HCT116 (cell line): ENCODE results near the gene TNNC2. TPM values are rescaled to one million over a fixed set of nuclear protein-coding genes. Genes with fewer than 3 reads are reported as not detected.

Source experiments
- ATAC-seq: fragments of 200-7000 bp; cut with Tn5 transposase; 2 replicates; pipeline ENCODE4 v1.9.1; 2020; ENCODE audit warnings: mild to moderate bottlenecking, moderate library complexity
- BruUV-seq: library from RNA; stranded (reverse); fragments of 400-500 nt; replicated peaks from 2 replicates; lab custom pipeline; 2021; lab: Mats Ljungman, UMichigan
- CTCF ChIA-PET: fragments of 300-600 bp; sonication (Branson Sonifier 250); formaldehyde crosslinking; loops from one replicate; lab custom pipeline; 2021; ENCODE audit warnings: antibody characterized with exemption; lab: Charles Lee
- POLR2A ChIA-PET: fragments of 300-600, 350-600 bp; sonication (Branson Sonifier 250); formaldehyde crosslinking; loops from one replicate; lab custom pipeline; 2021; ENCODE audit warnings: antibody characterized with exemption; lab: Charles Lee
- RAD21 ChIA-PET, 2 experiments: fragments of 300-600 bp; sonication (Branson Sonifier 250); formaldehyde crosslinking; loops; one replicate each; lab custom pipeline; 2023; ENCODE audit warnings: low total read pairs in 2 of 2; ENCODE audit not compliant: uncharacterized antibody in 2 of 2, unreplicated experiment in 2 of 2, low non-redundant PET in 1 of 2; lab: Charles Lee
- DNase-seq: peaks from one replicate; pipeline ENCODE4 v3.0.0-alpha.2; 2010; ENCODE audit warnings: low read depth, low spot score
- H2AFZ ChIP-seq: fragments of 200-600 bp; shearing (Covaris generic), sonication (generic); 2 replicates; pipeline ENCODE4 v1.6.1; 2017; ENCODE audit warnings: low read depth, mixed run types, mixed read lengths, antibody characterized with exemption, low read length; ENCODE audit not compliant: poor library complexity, severe bottlenecking
- H3K27ac ChIP-seq: 2 replicates; pipeline ENCODE4 v1.5.1; 2012; ENCODE audit warnings: low read depth, low read length
- H3K27me3 ChIP-seq: fragments of 200-600 bp; sonication (generic); 2 replicates; pipeline ENCODE4 v1.6.1; 2016; ENCODE audit warnings: mixed run types, low read length, mixed read lengths; ENCODE audit not compliant: insufficient read depth
- H3K36me3 ChIP-seq, 2 experiments: fragments of 200-500 bp in 1 of 2; fragments of 200-600 bp in 1 of 2; sonication (Bioruptor generic) in 1 of 2; sonication (generic) in 1 of 2; 2 replicates each; pipeline versions ENCODE4 v1.5.1 to v1.6.1; 2014 to 2016; ENCODE audit warnings: low read length in 2 of 2, inconsistent platforms in 1 of 2, mixed read lengths in 1 of 2, mixed run types in 1 of 2; ENCODE audit not compliant: insufficient read depth in 2 of 2, control insufficient read depth in 1 of 2
- H3K4me1 ChIP-seq, 2 experiments: fragments of 200-600 bp in 1 of 2; sonication (generic) in 1 of 2; 2 replicates each; pipeline versions ENCODE4 v1.5.1 to v1.6.1; 2012 to 2017; ENCODE audit warnings: low read length in 2 of 2, inconsistent platforms in 1 of 2, mild to moderate bottlenecking in 1 of 2, mixed read lengths in 1 of 2, mixed run types in 1 of 2, moderate library complexity in 1 of 2; ENCODE audit not compliant: insufficient read depth in 2 of 2, control insufficient read depth in 1 of 2
- H3K4me2 ChIP-seq: fragments of 200-600 bp; sonication (generic); 2 replicates; pipeline ENCODE4 v1.6.1; 2017; ENCODE audit warnings: mixed run types, low read length, mixed read lengths
- H3K4me3 ChIP-seq, 2 experiments: fragments of 200-600 bp in 1 of 2; sonication (generic) in 1 of 2; replicated peaks in 1 of 2; 2 replicates each; pipeline ENCODE4 v1.5.1; 2011 to 2016; ENCODE audit warnings: low read length in 2 of 2, control low read depth in 1 of 2, low read depth in 1 of 2, mild to moderate bottlenecking in 1 of 2, mixed read lengths in 1 of 2, mixed run types in 1 of 2
- H3K79me2 ChIP-seq: fragments of 200-600 bp; sonication (generic); 2 replicates; pipeline ENCODE4 v1.6.1; 2017; ENCODE audit warnings: mild to moderate bottlenecking, mixed run types, low read length, moderate library complexity, mixed read lengths; ENCODE audit not compliant: insufficient read depth
- H3K9ac ChIP-seq: fragments of 200-600 bp; sonication (generic); 2 replicates; pipeline ENCODE4 v1.6.1; 2016; ENCODE audit warnings: low read length, mixed read lengths
- H3K9me2 ChIP-seq: fragments of 200-600 bp; sonication (generic), shearing (Covaris generic); 2 replicates; pipeline ENCODE4 v1.6.1; 2017; ENCODE audit warnings: mixed run types, mild to moderate bottlenecking, moderate library complexity; ENCODE audit not compliant: insufficient read depth
- H3K9me3 ChIP-seq, 2 experiments: fragments of 200-500 bp in 1 of 2; fragments of 200-600 bp in 1 of 2; sonication (Bioruptor generic) in 1 of 2; sonication (generic) in 1 of 2; 2 replicates each; pipeline ENCODE4 v1.6.1; 2014 to 2017; ENCODE audit warnings: low read length in 2 of 2, mixed read lengths in 2 of 2, inconsistent platforms in 1 of 2, low read depth in 1 of 2, mild to moderate bottlenecking in 1 of 2, mixed run types in 1 of 2, moderate library complexity in 1 of 2; ENCODE audit not compliant: control insufficient read depth in 1 of 2, insufficient read depth in 1 of 2
- H4K20me1 ChIP-seq: fragments of 200-600 bp; sonication (generic), shearing (Covaris generic); 2 replicates; pipeline ENCODE4 v1.6.1; 2017; ENCODE audit warnings: mixed run types, mild to moderate bottlenecking, moderate library complexity; ENCODE audit not compliant: insufficient read depth
- EGR1 ChIP-seq: IDR thresholded peaks from 2 replicates; pipeline ENCODE4 v1.6.1; 2012; ENCODE audit warnings: low read depth
- ELF1 ChIP-seq: IDR thresholded peaks from 2 replicates; pipeline ENCODE4 v1.6.1; 2012; ENCODE audit warnings: low read depth, borderline replicate concordance
- EZH2 ChIP-seq: fragments of 200-600 bp; sonication (generic); IDR thresholded peaks from 2 replicates; pipeline ENCODE4 v1.6.1; 2017; ENCODE audit warnings: antibody characterized with exemption, mixed run types
- EZH2phosphoT487 ChIP-seq: fragments of 200-600 bp; IDR thresholded peaks from 2 replicates; pipeline ENCODE4 v1.6.1; 2018; ENCODE audit warnings: antibody characterized with exemption, borderline replicate concordance
- JUND ChIP-seq: IDR thresholded peaks from 2 replicates; pipeline ENCODE4 v1.6.1; 2012
- POLR2AphosphoS5 ChIP-seq: IDR thresholded peaks from 2 replicates; pipeline ENCODE4 v1.6.1; 2011; ENCODE audit warnings: mild to moderate bottlenecking, low read depth, low read length, moderate library complexity
- SIN3A ChIP-seq: IDR thresholded peaks from 2 replicates; pipeline ENCODE4 v1.6.1; 2012; ENCODE audit warnings: low read depth
- SP1 ChIP-seq: IDR thresholded peaks from 2 replicates; pipeline ENCODE4 v1.6.1; 2012; ENCODE audit warnings: low read depth
- TCF7L2 ChIP-seq: IDR thresholded peaks from 2 replicates; pipeline ENCODE4 v1.7.0; 2011; ENCODE audit warnings: borderline replicate concordance, inconsistent platforms; ENCODE audit not compliant: insufficient read depth, insufficient read length; ENCODE audit errors: extremely low read depth
- YY1 ChIP-seq: IDR thresholded peaks from 2 replicates; pipeline ENCODE4 v1.6.1; 2011; ENCODE audit warnings: low read length, low read depth, moderate library complexity, mild to moderate bottlenecking; ENCODE audit not compliant: insufficient replicate concordance; ENCODE audit errors: extremely low read depth
- ZFX ChIP-seq: fragments of 450-650 bp; IDR thresholded peaks from 2 replicates; pipeline ENCODE4 v1.6.1; 2017
- ZNF274 ChIP-seq: fragments of 200-500 bp; sonication (Bioruptor generic); IDR thresholded peaks from 2 replicates; pipeline ENCODE4 v1.6.1; 2014; ENCODE audit warnings: mild to moderate bottlenecking, low read depth, low read length, inconsistent platforms
- intact Hi-C: fragments of 100-400 bp; cut with micrococcal nuclease; formaldehyde crosslinking; loops from 2 replicates; pipeline ENCODE4 v1.10.0; 2022
- total RNA-seq: library from RNA; stranded (reverse); gene quantifications from one replicate; pipeline ENCODE4 v1.2.1, GENCODE V29; 2021; ENCODE audit not compliant: unreplicated experiment
- TF ChIP-seq, protein P1 (sequence below), 3 experiments: fragments of 200-600 bp in 1 of 3; sonication (generic) in 1 of 3; IDR thresholded peaks in 2 of 3; conservative IDR thresholded peaks in 1 of 3; 2 replicates each; pipeline ENCODE4 v1.5.1; 2012 to 2017; ENCODE audit warnings: low read depth in 2 of 3, low read length in 2 of 3, antibody characterized with exemption in 1 of 3, borderline replicate concordance in 1 of 3, control low read depth in 1 of 3, mild to moderate bottlenecking in 1 of 3, mixed read lengths in 1 of 3, mixed run types in 1 of 3, moderate library complexity in 1 of 3; ENCODE audit not compliant: insufficient read depth in 1 of 3
- TF ChIP-seq, protein P2 (sequence below): IDR thresholded peaks from 2 replicates; pipeline ENCODE4 v1.6.1; 2011; ENCODE audit warnings: mild to moderate bottlenecking, low read length, moderate library complexity; ENCODE audit not compliant: insufficient replicate concordance; ENCODE audit errors: extremely low read depth
- TF ChIP-seq, protein P3 (sequence below): IDR thresholded peaks from 2 replicates; pipeline ENCODE4 v1.6.1; 2012
- TF ChIP-seq, protein P4 (sequence below): IDR thresholded peaks from 2 replicates; pipeline ENCODE4 v1.6.1; 2012
- TF ChIP-seq, protein P5 (sequence below): IDR thresholded peaks from 2 replicates; pipeline ENCODE4 v1.6.1; 2012; ENCODE audit warnings: low read depth

Gene TNNC2
- total RNA-seq, 1 experiment from 2014 or later: not detected

DNA sequence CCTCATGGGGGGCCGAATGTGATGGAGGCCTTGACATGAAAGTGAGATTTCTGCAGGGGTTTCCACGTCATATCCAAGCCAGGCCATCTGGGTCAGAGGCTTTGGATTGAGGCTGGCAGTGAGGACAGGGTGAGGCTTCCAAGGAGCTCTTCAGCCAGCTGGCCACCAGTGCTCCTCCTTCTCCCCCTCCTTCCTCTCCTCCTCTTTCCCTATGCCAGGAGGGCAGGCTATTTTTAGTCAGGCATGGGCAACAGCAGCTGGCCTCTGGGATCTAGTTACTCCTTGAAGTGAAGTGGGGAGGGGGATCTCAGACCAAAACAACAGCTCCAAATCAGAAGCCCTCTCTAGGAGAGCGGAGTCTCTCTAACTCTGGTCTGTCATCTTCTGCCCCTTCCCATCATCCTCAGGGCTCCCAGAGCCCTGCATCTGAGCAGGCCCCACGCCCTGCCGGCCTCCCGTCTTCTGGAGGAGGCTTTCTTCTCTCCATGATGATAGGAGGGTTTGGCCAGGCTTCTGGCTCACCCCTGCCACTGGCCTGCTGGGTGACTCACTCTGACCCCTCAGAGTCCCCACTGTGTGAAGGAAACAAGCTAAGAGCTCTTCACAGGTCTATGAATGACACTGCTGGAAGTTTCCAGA is 612 bp downstream of the TNNC2 start:
- TF ChIP-seq ELF1: no peak
- TF ChIP-seq, protein P1, sequence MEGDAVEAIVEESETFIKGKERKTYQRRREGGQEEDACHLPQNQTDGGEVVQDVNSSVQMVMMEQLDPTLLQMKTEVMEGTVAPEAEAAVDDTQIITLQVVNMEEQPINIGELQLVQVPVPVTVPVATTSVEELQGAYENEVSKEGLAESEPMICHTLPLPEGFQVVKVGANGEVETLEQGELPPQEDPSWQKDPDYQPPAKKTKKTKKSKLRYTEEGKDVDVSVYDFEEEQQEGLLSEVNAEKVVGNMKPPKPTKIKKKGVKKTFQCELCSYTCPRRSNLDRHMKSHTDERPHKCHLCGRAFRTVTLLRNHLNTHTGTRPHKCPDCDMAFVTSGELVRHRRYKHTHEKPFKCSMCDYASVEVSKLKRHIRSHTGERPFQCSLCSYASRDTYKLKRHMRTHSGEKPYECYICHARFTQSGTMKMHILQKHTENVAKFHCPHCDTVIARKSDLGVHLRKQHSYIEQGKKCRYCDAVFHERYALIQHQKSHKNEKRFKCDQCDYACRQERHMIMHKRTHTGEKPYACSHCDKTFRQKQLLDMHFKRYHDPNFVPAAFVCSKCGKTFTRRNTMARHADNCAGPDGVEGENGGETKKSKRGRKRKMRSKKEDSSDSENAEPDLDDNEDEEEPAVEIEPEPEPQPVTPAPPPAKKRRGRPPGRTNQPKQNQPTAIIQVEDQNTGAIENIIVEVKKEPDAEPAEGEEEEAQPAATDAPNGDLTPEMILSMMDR (IDR thresholded peaks at IDR 0.05 in 2 of 3, conservative IDR thresholded peaks at IDR 0.05 in 1 of 3; ENCODE audit: borderline replicate concordance in 1 of 3, insufficient read depth in 1 of 3, low read depth in 2 of 3, low read length in 2 of 3): no peak
- TF ChIP-seq, protein P2, sequence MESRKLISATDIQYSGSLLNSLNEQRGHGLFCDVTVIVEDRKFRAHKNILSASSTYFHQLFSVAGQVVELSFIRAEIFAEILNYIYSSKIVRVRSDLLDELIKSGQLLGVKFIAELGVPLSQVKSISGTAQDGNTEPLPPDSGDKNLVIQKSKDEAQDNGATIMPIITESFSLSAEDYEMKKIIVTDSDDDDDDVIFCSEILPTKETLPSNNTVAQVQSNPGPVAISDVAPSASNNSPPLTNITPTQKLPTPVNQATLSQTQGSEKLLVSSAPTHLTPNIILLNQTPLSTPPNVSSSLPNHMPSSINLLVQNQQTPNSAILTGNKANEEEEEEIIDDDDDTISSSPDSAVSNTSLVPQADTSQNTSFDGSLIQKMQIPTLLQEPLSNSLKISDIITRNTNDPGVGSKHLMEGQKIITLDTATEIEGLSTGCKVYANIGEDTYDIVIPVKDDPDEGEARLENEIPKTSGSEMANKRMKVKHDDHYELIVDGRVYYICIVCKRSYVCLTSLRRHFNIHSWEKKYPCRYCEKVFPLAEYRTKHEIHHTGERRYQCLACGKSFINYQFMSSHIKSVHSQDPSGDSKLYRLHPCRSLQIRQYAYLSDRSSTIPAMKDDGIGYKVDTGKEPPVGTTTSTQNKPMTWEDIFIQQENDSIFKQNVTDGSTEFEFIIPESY: no peak
- TF ChIP-seq EZH2phosphoT487: no peak
- TF ChIP-seq, protein P3, sequence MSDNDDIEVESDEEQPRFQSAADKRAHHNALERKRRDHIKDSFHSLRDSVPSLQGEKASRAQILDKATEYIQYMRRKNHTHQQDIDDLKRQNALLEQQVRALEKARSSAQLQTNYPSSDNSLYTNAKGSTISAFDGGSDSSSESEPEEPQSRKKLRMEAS: no peak
- no peak for TF ChIP-seq EZH2
- TF ChIP-seq JUND: no peak
- TF ChIP-seq EGR1: no peak
- TF ChIP-seq ZFX: no peak
- TF ChIP-seq POLR2AphosphoS5: no peak
- TF ChIP-seq, protein P4, sequence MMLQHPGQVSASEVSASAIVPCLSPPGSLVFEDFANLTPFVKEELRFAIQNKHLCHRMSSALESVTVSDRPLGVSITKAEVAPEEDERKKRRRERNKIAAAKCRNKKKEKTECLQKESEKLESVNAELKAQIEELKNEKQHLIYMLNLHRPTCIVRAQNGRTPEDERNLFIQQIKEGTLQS: no peak
- TF ChIP-seq, protein P5, sequence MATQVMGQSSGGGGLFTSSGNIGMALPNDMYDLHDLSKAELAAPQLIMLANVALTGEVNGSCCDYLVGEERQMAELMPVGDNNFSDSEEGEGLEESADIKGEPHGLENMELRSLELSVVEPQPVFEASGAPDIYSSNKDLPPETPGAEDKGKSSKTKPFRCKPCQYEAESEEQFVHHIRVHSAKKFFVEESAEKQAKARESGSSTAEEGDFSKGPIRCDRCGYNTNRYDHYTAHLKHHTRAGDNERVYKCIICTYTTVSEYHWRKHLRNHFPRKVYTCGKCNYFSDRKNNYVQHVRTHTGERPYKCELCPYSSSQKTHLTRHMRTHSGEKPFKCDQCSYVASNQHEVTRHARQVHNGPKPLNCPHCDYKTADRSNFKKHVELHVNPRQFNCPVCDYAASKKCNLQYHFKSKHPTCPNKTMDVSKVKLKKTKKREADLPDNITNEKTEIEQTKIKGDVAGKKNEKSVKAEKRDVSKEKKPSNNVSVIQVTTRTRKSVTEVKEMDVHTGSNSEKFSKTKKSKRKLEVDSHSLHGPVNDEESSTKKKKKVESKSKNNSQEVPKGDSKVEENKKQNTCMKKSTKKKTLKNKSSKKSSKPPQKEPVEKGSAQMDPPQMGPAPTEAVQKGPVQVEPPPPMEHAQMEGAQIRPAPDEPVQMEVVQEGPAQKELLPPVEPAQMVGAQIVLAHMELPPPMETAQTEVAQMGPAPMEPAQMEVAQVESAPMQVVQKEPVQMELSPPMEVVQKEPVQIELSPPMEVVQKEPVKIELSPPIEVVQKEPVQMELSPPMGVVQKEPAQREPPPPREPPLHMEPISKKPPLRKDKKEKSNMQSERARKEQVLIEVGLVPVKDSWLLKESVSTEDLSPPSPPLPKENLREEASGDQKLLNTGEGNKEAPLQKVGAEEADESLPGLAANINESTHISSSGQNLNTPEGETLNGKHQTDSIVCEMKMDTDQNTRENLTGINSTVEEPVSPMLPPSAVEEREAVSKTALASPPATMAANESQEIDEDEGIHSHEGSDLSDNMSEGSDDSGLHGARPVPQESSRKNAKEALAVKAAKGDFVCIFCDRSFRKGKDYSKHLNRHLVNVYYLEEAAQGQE: no peak
- no peak for TF ChIP-seq YY1
- no peak for TF ChIP-seq TCF7L2
- no peak for TF ChIP-seq SIN3A
- no peak for TF ChIP-seq SP1
- TF ChIP-seq ZNF274: no peak
- RAD21 ChIA-PET: no interaction called here
- no peaks in the 10 kb centered on the region for H3K36me3 ChIP-seq
- no peak for DNase-seq
- H3K9me2 ChIP-seq: no peaks in the 10 kb centered on the region
- POLR2A ChIA-PET: interaction anchor here (1.5 kb wide), 1 partner anchor 10 kb away, joined by 4 read pairs; no protein-coding TSS in a partner anchor
- peak overlapping the region; percentile 19; the same call in 1 of the 2 replicates for H3K4me2 ChIP-seq
- no peaks in the 10 kb centered on the region for H3K27me3 ChIP-seq
- H3K27ac ChIP-seq: 0 out of 2 replicates have a peak overlapping the region, but pooled peaks have one; percentile 14
- H3K79me2 ChIP-seq: no peaks in the 10 kb centered on the region
- no peak for ATAC-seq
- intact Hi-C loops: no loop called here
- H3K4me3 ChIP-seq: no peak overlapping the region
- H3K4me1 ChIP-seq: peaks cover 9 to 22% of the 10 kb centered on the region in 2 experiments; a peak in 3 of 4 replicates
- H4K20me1 ChIP-seq: no peaks in the 10 kb centered on the region
- H3K9ac ChIP-seq: no peak overlapping the region
- no TSS peak for BruUV-seq
- no peaks in the 10 kb centered on the region for H3K9me3 ChIP-seq
- CTCF ChIA-PET: interaction anchor here (1.4 kb wide), 1 partner anchor 28 kb away, joined by 3 read pairs; no protein-coding TSS in a partner anchor
- H2AFZ ChIP-seq: no peak overlapping the region
